ENCODE measurements around the gene ALDH1A2.

GRCh38 chr15:57994221-57995049 is 71.1 kb downstream of the ALDH1A2 start:
- TF ChIP-seq CTCF (IDR thresholded peaks at IDR 0.05) = no peak
- no peak for TF ChIP-seq POLR2A (IDR thresholded peaks at IDR 0.05)
- TF ChIP-seq POLR2AphosphoS5 (IDR thresholded peaks at IDR 0.05) = peak; percentile 14 to 76 (median 58)

Data from sigmoid colon (tissue), 4 donors.